Colonic mucosa (tissue), 4 donors: Measurements from ENCODE around the gene NEK4. TPM values are rescaled to one million over a fixed set of nuclear protein-coding genes. Genes with fewer than 3 reads are reported as not detected.

Experiments used
- DNase-seq: peaks from one replicate; pipeline ENCODE4 v3.0.0-alpha.2; 2020
- H3K27ac ChIP-seq: fragments of 200-600 bp; one replicate; pipeline ENCODE4 v1.8.0; 2021
- H3K27me3 ChIP-seq: fragments of 200-600 bp; one replicate; pipeline ENCODE4 v1.8.0; 2021
- H3K36me3 ChIP-seq: fragments of 200-600 bp; one replicate; pipeline ENCODE4 v1.8.0; 2021
- H3K4me1 ChIP-seq: fragments of 200-600 bp; one replicate; pipeline ENCODE4 v1.8.0; 2021; ENCODE audit warnings: mild to moderate bottlenecking
- H3K4me3 ChIP-seq: fragments of 200-600 bp; one replicate; pipeline ENCODE4 v1.8.0; 2021
- H3K9ac ChIP-seq, 2 donors: one replicate each; pipeline ENCODE4 v1.7.0; 2013; ENCODE audit warnings: control low read depth in 2 of 2, low read depth in 2 of 2, low read length in 2 of 2
- H3K9me3 ChIP-seq: fragments of 200-600 bp; one replicate; pipeline ENCODE4 v1.8.0; 2021
- intact Hi-C: fragments of 100-400 bp; cut with DNase I; formaldehyde crosslinking; loops from one replicate; pipeline ENCODE4 v1.14.1; 2022
- total RNA-seq, 2 donors: library from RNA; stranded (reverse); fragmentation: NEBNext Ultra II Directional in 1 of 2; extraction: Animal tissue kit (Norgen Biotek cat#: 25700) in 1 of 2; gene quantifications; one replicate each; pipeline ENCODE4 v1.2.1, GENCODE V29; 2021
- TF ChIP-seq, protein P1 (sequence below): fragments of 200-600 bp; IDR thresholded peaks from one replicate; pipeline ENCODE4 v1.8.0; 2022; ENCODE audit warnings: antibody characterized with exemption, mild to moderate bottlenecking
- donor health status: healthy.
- donor health status: DM: no; HTN: no; CAD: no.
- donor health status: DM: no; HTN: no; CAD: no.

NEK4 gene
- total RNA-seq, 2 donors from 2014 or later: 21.2 to 29.1 TPM

DNA sequence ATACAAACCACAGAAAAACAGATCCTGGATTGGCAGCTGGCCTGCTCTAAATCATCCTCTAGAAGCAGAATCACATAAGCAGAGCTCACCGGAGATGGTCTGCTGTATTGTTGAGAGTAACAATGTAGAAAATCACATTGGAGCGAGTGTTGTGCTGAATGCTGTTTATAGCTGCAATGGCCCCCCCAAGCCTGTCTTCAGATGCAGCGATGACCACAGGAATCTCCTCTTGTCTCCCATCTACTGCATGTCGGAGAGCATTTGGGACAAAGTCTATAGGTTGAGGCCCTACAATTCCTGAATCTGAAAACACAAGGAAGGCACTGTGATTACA, 73.1 kb downstream of the NEK4 start:
- Histone ChIP-seq H3K36me3 (peaks cover 24% of the 10 kb centered on the region), H3K4me3 (no peak overlapping the region), H3K4me1 (no peaks in the 10 kb centered on the region), H3K9ac (no peak overlapping the region), H3K9me3 (no peaks in the 10 kb centered on the region), H3K27ac (no peak overlapping the region), H3K27me3 (no peaks in the 10 kb centered on the region)
- intact Hi-C loops: no loop called here
- TF ChIP-seq, protein P1, sequence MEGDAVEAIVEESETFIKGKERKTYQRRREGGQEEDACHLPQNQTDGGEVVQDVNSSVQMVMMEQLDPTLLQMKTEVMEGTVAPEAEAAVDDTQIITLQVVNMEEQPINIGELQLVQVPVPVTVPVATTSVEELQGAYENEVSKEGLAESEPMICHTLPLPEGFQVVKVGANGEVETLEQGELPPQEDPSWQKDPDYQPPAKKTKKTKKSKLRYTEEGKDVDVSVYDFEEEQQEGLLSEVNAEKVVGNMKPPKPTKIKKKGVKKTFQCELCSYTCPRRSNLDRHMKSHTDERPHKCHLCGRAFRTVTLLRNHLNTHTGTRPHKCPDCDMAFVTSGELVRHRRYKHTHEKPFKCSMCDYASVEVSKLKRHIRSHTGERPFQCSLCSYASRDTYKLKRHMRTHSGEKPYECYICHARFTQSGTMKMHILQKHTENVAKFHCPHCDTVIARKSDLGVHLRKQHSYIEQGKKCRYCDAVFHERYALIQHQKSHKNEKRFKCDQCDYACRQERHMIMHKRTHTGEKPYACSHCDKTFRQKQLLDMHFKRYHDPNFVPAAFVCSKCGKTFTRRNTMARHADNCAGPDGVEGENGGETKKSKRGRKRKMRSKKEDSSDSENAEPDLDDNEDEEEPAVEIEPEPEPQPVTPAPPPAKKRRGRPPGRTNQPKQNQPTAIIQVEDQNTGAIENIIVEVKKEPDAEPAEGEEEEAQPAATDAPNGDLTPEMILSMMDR: no peak
- DNase-seq: no peak

DNA sequence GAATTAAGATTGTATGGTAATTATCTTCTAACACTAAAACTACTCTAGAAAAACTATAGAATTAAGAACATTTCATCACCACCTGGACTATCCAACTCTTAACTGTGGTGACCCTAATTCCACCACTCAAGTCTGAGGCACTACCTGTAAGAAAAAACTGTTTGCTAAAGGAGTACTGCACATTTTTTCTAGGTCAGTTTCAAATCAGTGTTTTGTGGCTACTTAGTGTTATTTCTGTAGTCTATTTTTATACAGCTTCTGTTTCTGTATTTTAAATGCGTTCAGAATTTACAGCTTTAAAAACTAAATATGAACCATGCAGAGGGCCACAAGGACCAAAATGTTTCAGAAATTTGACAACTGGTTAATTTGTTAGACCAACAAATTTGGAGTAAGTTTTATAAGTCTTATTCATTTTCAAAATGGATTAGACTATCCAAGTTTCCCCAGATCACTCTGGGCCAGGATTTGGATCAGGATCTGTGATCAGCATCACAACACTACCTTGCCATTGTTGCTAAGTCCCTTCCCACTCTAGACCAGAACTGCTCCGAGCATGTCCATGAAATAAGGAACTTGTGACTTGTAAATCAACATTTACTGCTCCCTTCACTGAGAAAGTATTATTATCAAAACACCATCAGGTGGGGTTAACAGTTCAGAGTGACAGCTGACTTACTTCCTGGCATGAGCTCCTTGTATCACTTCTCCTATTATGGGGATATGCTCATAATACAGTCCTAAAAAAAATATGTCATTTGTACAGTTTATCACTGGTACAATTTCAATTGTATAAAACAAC, 73.7 kb downstream of the NEK4 start:
- peaks cover 28% of the 10 kb centered on the region for H3K36me3 ChIP-seq

DNA sequence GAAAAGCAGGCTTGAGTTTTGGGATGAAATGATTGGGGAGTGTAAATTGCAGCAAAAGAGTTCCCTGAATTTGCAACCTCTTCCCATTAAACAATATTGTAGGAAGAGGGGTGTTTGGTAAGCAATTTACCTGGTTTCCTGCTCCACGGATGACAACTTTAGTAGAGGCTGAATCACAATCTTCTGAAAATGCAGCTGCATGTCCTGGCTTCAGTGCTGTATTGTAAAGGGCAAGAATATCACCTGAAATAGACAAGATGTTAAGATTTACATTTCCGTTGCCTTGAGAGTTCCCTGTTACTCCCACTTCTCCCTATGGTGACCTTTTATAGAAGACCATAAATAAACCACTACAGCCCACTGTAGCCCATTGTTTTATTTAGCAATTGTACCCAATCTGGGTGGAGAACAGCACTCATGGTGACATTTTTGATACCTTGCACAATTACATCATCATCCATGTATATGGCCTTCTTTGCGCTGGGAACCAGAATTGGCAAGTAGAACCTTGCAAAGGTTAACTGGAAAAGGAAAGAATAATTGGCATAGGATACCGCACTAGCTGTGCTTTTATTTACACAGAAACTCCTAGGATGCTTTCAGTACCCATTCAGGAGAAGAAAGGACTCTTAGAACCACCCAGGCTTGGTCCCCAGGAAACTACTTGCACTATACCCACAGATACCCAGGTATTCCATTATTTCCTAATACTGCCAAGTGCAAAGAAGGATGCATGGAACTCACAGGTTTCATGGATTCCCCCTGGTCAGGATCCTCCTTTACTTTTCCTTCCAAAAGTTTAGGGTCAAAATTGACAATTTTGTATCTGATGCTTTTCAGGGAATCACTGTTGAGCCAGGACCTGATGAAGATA, 74.7 kb downstream of the NEK4 start:
- Histone ChIP-seq H3K4me3 (no peak overlapping the region), H3K27me3 (no peaks in the 10 kb centered on the region), H3K36me3 (peaks cover 32% of the 10 kb centered on the region), H3K27ac (no peak overlapping the region), H3K9ac (no peak overlapping the region), H3K9me3 (no peaks in the 10 kb centered on the region), H3K4me1 (no peaks in the 10 kb centered on the region)
- DNase-seq: no peak
- intact Hi-C loops: no loop called here
- TF ChIP-seq, protein P1: no peak

More for the DNA sequence above, 73.7 kb downstream of the NEK4 start:
- intact Hi-C loops: no loop called here
- Histone ChIP-seq H3K27me3 (no peaks in the 10 kb centered on the region), H3K4me1 (no peaks in the 10 kb centered on the region), H3K27ac (no peak overlapping the region), H3K9ac (no peak overlapping the region), H3K4me3 (no peak overlapping the region), H3K9me3 (no peaks in the 10 kb centered on the region)
- TF ChIP-seq, protein P1: no peak
- no peak for DNase-seq

- TF ChIP-seq, protein P1: no peak
- DNase-seq: no peak
- H3K4me1 ChIP-seq: no peaks in the 10 kb centered on the region
- no peaks in the 10 kb centered on the region for H3K9me3 ChIP-seq
- peaks cover 43% of the 10 kb centered on the region for H3K36me3 ChIP-seq
- H3K4me3 ChIP-seq: no peak overlapping the region
- no peak overlapping the region for H3K9ac ChIP-seq
- no peak overlapping the region for H3K27ac ChIP-seq
- H3K27me3 ChIP-seq: no peaks in the 10 kb centered on the region
- intact Hi-C loops: no loop called here
These were observed 76.1 kb downstream of the NEK4 start for GRCh38 chr3:52694528-52695189.

DNA sequence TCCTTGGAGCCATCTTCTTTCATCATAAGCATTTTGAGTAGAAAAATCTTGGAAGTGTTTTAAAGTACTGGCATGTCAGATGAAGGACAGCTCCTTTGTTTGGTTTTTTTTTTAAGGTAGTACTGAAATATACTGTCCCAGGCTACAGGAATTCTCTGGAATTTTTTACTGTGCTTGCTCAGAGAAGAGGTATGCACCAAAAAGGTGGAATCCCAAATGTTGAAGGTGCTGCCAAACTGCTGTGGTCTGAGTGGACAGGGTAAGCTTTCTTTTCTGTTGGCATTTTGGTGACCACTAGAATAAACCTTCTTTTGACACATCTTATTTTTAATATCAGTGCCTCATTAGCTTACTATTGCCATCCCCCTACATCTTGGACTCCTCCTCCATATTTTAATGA, 77.7 kb downstream of the NEK4 start:
- TF ChIP-seq, protein P1: no peak
- no peak overlapping the region for H3K9ac ChIP-seq
- peaks cover 51% of the 10 kb centered on the region for H3K36me3 ChIP-seq
- H3K27ac ChIP-seq: no peak overlapping the region
- no peak overlapping the region for H3K4me3 ChIP-seq
- H3K27me3 ChIP-seq: no peaks in the 10 kb centered on the region
- no peak for DNase-seq
- no peaks in the 10 kb centered on the region for H3K9me3 ChIP-seq
- no peaks in the 10 kb centered on the region for H3K4me1 ChIP-seq
- intact Hi-C loops: no loop called here
